Measurements from ENCODE around the gene MT4. TPM values are rescaled to one million over a fixed set of nuclear protein-coding genes. Genes with fewer than 3 reads are reported as not detected.

The MT4 gene
- total and polyA plus RNA-seq, 10 donors, result not detected

GRCh38 chr16:56610017-56610608 lies 45.2 kb downstream of the MT4 start:
- peaks cover 24 to 65% (median 47%) of the 10 kb centered on the region in 6 donors for H3K4me1 ChIP-seq
- WGBS, 5 donors, result 19 to 34% (median 28%) methylated on average over 10 of the region's 10 CpGs
- intact Hi-C loops (cut with DNase I; ENCODE audit: low total_unique reads), result no loop called here

GRCh38 chr16:56610609-56611111 lies 45.8 kb downstream of the MT4 start:
- peak overlapping the region in 1 of 8 donors; percentile 75 for H3K4me3 ChIP-seq

More at GRCh38 chr16:56610017-56610608, 45.2 kb downstream of the MT4 start:
- Histone ChIP-seq H3K36me3 (no peaks in the 10 kb centered on the region), H3K27ac (peak overlapping the region; percentile 78 to 96 (median 89)), H3K27me3 (replicated peaks in 1 of 7) (no peaks in the 10 kb centered on the region), H3K4me3 (peak overlapping the region in 6 of 8 donors; percentile 4 to 75 (median 61)), H3K9me3 (no peaks in the 10 kb centered on the region)
- peak; percentile 80 for DNase-seq
- TF ChIP-seq CTCF (IDR thresholded peaks at IDR 0.05 in 8 of 11, conservative IDR thresholded peaks at IDR 0.05 in 3 of 11) (no peak), POLR2A (IDR thresholded peaks at IDR 0.05) (no peak), POLR2AphosphoS5 (IDR thresholded peaks at IDR 0.05) (peak in 2 of 3 donors; percentile 56 to 89)

GRCh38 chr16:56611281-56611833 lies 46.5 kb downstream of the MT4 start:
- DNase-seq, result peak; percentile 55
- H3K27ac ChIP-seq, result peak overlapping the region in 7 of 8 donors; percentile 84 to 96 (median 89)
- no peaks in the 10 kb centered on the region for H3K9me3 ChIP-seq
- peaks cover 24 to 56% (median 45%) of the 10 kb centered on the region in 6 donors for H3K4me1 ChIP-seq
- intact Hi-C loops (cut with DNase I; ENCODE audit: low total_unique reads), result no loop called here
- no peak overlapping the region for H3K4me3 ChIP-seq
- H3K27me3 ChIP-seq (replicated peaks in 1 of 7), result peaks cover 0 to 2% (median 0%) of the 10 kb centered on the region in 7 donors
- H3K36me3 ChIP-seq, result no peaks in the 10 kb centered on the region
- WGBS, 5 donors, result 66 to 78% (median 74%) methylated on average over 2 of the region's 2 CpGs
- TF ChIP-seq POLR2AphosphoS5 (IDR thresholded peaks at IDR 0.05), result peak in 1 of 3 donors; percentile 41
- TF ChIP-seq POLR2A (IDR thresholded peaks at IDR 0.05), result no peak
- no peak for TF ChIP-seq CTCF (IDR thresholded peaks at IDR 0.05 in 8 of 11, conservative IDR thresholded peaks at IDR 0.05 in 3 of 11)

More at GRCh38 chr16:56610609-56611111, 45.8 kb downstream of the MT4 start:
- H3K4me1 ChIP-seq, result peaks cover 24 to 62% (median 47%) of the 10 kb centered on the region in 6 donors
- intact Hi-C loops (cut with DNase I; ENCODE audit: low total_unique reads), result no loop called here
- TF ChIP-seq POLR2A (IDR thresholded peaks at IDR 0.05) (no peak), POLR2AphosphoS5 (IDR thresholded peaks at IDR 0.05) (no peak), CTCF (IDR thresholded peaks at IDR 0.05 in 8 of 11, conservative IDR thresholded peaks at IDR 0.05 in 3 of 11) (no peak)
- no peaks in the 10 kb centered on the region for H3K36me3 ChIP-seq
- WGBS, 5 donors, result 39 to 61% (median 48%) methylated on average over 2 of the region's 2 CpGs
- H3K9me3 ChIP-seq, result no peaks in the 10 kb centered on the region
- no peak for DNase-seq
- H3K27ac ChIP-seq, result peak overlapping the region; percentile 78 to 96 (median 89)
- H3K27me3 ChIP-seq (replicated peaks in 1 of 7), result no peaks in the 10 kb centered on the region

- Histone ChIP-seq H3K4me1 (peaks cover 14 to 47% (median 39%) of the 10 kb centered on the region in 6 donors), H3K27ac (no peak overlapping the region), H3K4me3 (no peak overlapping the region), H3K36me3 (no peaks in the 10 kb centered on the region), H3K27me3 (replicated peaks in 1 of 7) (peaks cover 0 to 25% (median 11%) of the 10 kb centered on the region in 7 donors), H3K9me3 (no peaks in the 10 kb centered on the region)
- TF ChIP-seq CTCF (IDR thresholded peaks at IDR 0.05 in 8 of 11, conservative IDR thresholded peaks at IDR 0.05 in 3 of 11), result no peak
- TF ChIP-seq POLR2A (IDR thresholded peaks at IDR 0.05), result no peak
- TF ChIP-seq POLR2AphosphoS5 (IDR thresholded peaks at IDR 0.05), result no peak
- no peak for DNase-seq
- intact Hi-C loops (cut with DNase I; ENCODE audit: low total_unique reads), result no loop called here
These were observed 48.8 kb downstream of the MT4 start for GRCh38 chr16:56613706-56614105.
